Ectodermal cell (in vitro differentiated cells): ENCODE results near the gene SDK2.

Source experiments
- H3K27ac ChIP-seq: 2 replicates; pipeline ENCODE4 v1.7.0; 2013; ENCODE audit warnings: mild to moderate bottlenecking, low read depth, low read length; ENCODE audit not compliant: insufficient read depth, poor library complexity, severe bottlenecking
- H3K27me3 ChIP-seq: 2 replicates; pipeline ENCODE4 v1.7.0; 2013; ENCODE audit warnings: mild to moderate bottlenecking, low read length; ENCODE audit not compliant: insufficient read depth, control insufficient read depth, poor library complexity, severe bottlenecking
- H3K36me3 ChIP-seq: one replicate; pipeline ENCODE4 v1.7.0; 2013; ENCODE audit warnings: low read length; ENCODE audit not compliant: control insufficient read depth, insufficient read depth
- H3K4me1 ChIP-seq: one replicate; pipeline ENCODE4 v1.7.0; 2013; ENCODE audit warnings: low read length; ENCODE audit not compliant: control insufficient read depth, insufficient read depth
- H3K4me3 ChIP-seq: 2 replicates; pipeline ENCODE4 v1.7.0; 2013; ENCODE audit warnings: low read depth, low read length, control low read depth; ENCODE audit not compliant: insufficient read depth
- H3K9me3 ChIP-seq: 2 replicates; pipeline ENCODE4 v1.7.0; 2013; ENCODE audit warnings: mild to moderate bottlenecking, low read length, moderate library complexity; ENCODE audit not compliant: control insufficient read depth
- WGBS, 2 experiments: methylation state at CpG; one replicate each; pipeline ENCODE4 v1.1.7; 2013; ENCODE audit warnings: missing lambda C conversion rate in 2 of 2; 5-methylcytosine and 5-hydroxymethylcytosine counted together

Gene SDK2

GRCh38 chr17:73653810-73654209 lies 9.6 kb upstream of the SDK2 start:
- Histone ChIP-seq H3K4me1 (no peaks in the 10 kb centered on the region), H3K27ac (no peak overlapping the region), H3K4me3 (no peak overlapping the region), H3K27me3 (no peaks in the 10 kb centered on the region), H3K9me3 (no peaks in the 10 kb centered on the region), H3K36me3 (no peaks in the 10 kb centered on the region)
- 95 to 100% methylated on average over 1 of the region's 1 CpG for WGBS, 2 experiments

DNA sequence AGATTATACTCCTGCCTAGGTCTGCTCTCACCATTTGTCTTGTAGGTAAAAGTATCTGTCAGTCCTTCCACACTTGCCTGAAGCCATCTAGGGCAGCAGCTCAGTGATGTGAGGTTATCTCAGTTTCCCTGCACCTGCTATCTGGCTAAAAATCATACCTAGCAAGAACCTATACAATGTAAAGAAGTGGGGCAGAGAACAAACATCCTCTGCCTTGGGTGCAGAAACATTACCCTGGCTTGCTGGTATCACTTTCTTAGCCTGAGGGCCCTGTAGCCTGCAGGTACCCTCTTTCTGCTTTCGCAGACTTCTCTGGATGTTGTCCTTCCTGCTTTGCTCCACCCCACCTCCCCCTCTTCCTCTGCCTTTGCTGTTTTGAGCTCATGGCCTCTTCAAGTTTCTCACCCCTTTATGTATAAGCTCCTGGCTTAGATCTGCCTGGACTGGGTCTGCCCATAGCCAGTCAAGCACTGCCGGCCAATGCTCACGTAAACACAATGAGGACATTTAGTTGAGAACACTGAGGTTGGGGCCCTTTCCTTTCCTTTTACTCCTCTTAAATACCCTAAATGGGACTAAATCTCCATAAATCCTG lies 8.7 kb upstream of the SDK2 start:
- Histone ChIP-seq H3K36me3 (no peaks in the 10 kb centered on the region), H3K27me3 (peaks cover 4% of the 10 kb centered on the region), H3K4me3 (no peak overlapping the region), H3K4me1 (no peaks in the 10 kb centered on the region), H3K9me3 (no peaks in the 10 kb centered on the region), H3K27ac (no peak overlapping the region)
- WGBS, 2 experiments: 72 to 77% methylated on average over 3 of the region's 3 CpGs

DNA sequence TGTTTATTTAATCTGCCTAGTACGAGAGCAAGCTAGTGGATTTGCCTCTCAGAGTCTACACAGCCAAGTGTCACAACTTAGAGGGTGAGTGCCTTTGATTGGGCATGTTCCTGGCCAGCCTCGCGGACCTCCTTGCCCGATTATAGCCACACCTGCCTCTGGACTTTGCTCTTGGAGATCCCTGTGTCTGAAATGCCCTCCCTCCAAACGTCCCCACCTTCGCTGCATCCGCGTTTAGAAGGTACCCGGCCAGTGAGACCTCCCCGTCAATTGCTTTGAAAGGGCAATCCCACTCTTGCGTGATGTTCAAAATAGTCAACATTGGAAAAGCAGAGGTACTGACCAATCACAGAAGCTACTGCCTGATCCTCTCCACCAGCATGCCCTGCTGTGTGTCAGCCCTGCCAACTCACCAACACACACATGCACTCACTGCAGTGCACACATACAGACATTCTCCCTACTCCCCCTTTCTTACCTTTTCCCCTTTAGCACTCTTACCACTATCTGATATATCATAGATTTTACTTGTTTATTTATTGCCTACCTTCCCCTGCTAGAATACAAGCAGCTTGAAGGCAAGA lies 6.5 kb upstream of the SDK2 start:
- Histone ChIP-seq H3K27ac (no peak overlapping the region), H3K36me3 (no peaks in the 10 kb centered on the region), H3K9me3 (no peaks in the 10 kb centered on the region), H3K4me3 (no peak overlapping the region), H3K4me1 (no peaks in the 10 kb centered on the region), H3K27me3 (peaks cover 4% of the 10 kb centered on the region)
- WGBS, 2 experiments: 85 to 86% methylated on average over 11 of the region's 11 CpGs

GRCh38 chr17:73650140-73650539 lies 5.9 kb upstream of the SDK2 start:
- Histone ChIP-seq H3K9me3 (no peaks in the 10 kb centered on the region), H3K4me3 (no peak overlapping the region), H3K4me1 (no peaks in the 10 kb centered on the region), H3K36me3 (no peaks in the 10 kb centered on the region), H3K27me3 (peaks cover 4% of the 10 kb centered on the region), H3K27ac (no peak overlapping the region)
- WGBS, 2 experiments: 50 to 52% methylated on average over 2 of the region's 2 CpGs

GRCh38 chr17:73648974-73649373 lies 4.7 kb upstream of the SDK2 start:
- Histone ChIP-seq H3K4me1 (no peaks in the 10 kb centered on the region), H3K4me3 (no peak overlapping the region), H3K9me3 (no peaks in the 10 kb centered on the region), H3K27me3 (peaks cover 4% of the 10 kb centered on the region), H3K36me3 (no peaks in the 10 kb centered on the region), H3K27ac (no peak overlapping the region)
- 89 to 98% methylated on average over 3 of the region's 3 CpGs for WGBS, 2 experiments

GRCh38 chr17:73648543-73648820 lies 4.2 kb upstream of the SDK2 start:
- 88 to 93% methylated on average over 3 of the region's 3 CpGs for WGBS, 2 experiments
- no peaks in the 10 kb centered on the region for H3K36me3 ChIP-seq
- no peak overlapping the region for H3K27ac ChIP-seq
- H3K9me3 ChIP-seq: no peaks in the 10 kb centered on the region
- H3K27me3 ChIP-seq: peaks cover 4% of the 10 kb centered on the region
- no peaks in the 10 kb centered on the region for H3K4me1 ChIP-seq
- H3K4me3 ChIP-seq: no peak overlapping the region

- Histone ChIP-seq H3K4me3 (no peak overlapping the region), H3K4me1 (no peaks in the 10 kb centered on the region), H3K27me3 (peaks cover 4% of the 10 kb centered on the region), H3K36me3 (no peaks in the 10 kb centered on the region), H3K27ac (no peak overlapping the region), H3K9me3 (no peaks in the 10 kb centered on the region)
- WGBS, 2 experiments: 87 to 89% methylated on average over 12 of the region's 12 CpGs
These were observed 3.7 kb upstream of the SDK2 start for GRCh38 chr17:73647772-73648542.

- H3K4me3 ChIP-seq: no peak overlapping the region
- H3K27me3 ChIP-seq: peaks cover 4% of the 10 kb centered on the region
- H3K36me3 ChIP-seq: no peaks in the 10 kb centered on the region
- H3K9me3 ChIP-seq: no peaks in the 10 kb centered on the region
- WGBS, 2 experiments: 91% methylated on average over 12 of the region's 12 CpGs
- peaks cover 4% of the 10 kb centered on the region for H3K4me1 ChIP-seq
- no peak overlapping the region for H3K27ac ChIP-seq
These were observed 3.1 kb upstream of the SDK2 start for GRCh38 chr17:73647301-73647695.

GRCh38 chr17:73646409-73647300 lies 2.4 kb upstream of the SDK2 start:
- WGBS, 2 experiments: 60 to 61% methylated on average over 19 of the region's 19 CpGs
- Histone ChIP-seq H3K4me3 (no peak overlapping the region), H3K27ac (no peak overlapping the region), H3K36me3 (no peaks in the 10 kb centered on the region), H3K27me3 (peaks cover 4% of the 10 kb centered on the region), H3K4me1 (peaks cover 11% of the 10 kb centered on the region), H3K9me3 (no peaks in the 10 kb centered on the region)
